NCI-H774 (cell line): ENCODE results near the gene TCERG1.
A peak's percentile ranks its signal among the peaks of the same experiment; 100 is the strongest.
"Not testable (repeated sequence)": the region's sequence is repeated elsewhere in the genome, so short reads cannot be mapped to it uniquely, and the experiment has no call there.

Experiments used
- DNase-seq: peaks from one replicate; lab custom pipeline; 2025; lab: John Stamatoyannopoulos, UW

TCERG1 gene

DNA sequence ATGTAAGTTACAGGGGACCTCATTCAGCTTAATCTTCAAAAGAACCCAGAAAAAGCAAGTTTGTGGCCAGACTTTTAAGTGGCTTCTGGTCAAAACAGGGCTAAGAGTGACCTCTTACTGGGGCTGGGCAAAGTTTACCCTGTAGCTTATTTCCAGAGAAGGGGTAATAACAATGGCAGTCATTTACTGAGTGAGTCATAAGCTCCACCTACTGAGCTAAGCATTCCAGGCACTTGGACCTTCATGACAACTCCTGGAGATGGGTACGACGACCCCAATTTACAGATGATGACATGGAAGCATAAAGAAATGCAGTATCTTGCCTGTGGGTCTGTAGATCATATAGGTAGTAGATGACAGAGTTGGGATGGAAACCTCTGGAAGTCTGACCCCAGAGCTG is 73.6 kb downstream of the TCERG1 start:
- peak; percentile 1 for DNase-seq

DNA sequence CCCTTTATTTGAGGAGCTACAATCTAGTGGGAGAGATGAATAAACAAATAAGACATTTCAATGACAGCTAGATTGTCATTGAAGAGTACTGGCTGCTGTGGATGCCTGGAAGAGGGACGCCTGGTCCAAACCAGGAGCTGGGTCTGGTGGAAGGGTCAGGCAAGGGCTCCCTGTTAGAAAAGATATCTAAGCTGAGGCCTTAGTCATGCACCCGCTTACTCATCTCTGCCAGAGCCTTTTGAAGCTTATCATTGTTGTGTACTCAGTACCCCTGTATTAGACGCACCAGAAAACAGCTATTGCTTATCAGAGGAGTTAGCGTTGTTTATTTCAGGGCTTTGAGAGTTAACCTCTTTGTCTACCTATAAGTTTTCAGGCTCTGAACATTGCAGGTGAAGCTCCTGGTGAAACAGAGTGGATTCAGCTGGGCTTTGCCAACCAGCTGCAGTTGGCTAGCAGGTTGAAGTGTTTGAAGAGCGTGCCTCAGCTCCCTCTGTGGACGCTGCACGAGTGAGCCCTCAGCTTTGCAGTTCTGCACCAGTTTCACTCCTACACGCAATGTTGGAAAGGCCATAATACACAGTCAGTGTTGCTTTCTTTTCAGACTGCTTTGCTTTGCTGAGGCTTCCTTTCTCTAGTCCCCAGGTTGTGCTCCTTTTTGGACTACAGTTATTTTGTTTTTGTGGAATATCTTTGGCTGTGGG is 74.4 kb downstream of the TCERG1 start:
- DNase-seq: peak; percentile 78

GRCh38 chr5:146523698-146524097 is 76.6 kb downstream of the TCERG1 start:
- no peak for DNase-seq

DNA sequence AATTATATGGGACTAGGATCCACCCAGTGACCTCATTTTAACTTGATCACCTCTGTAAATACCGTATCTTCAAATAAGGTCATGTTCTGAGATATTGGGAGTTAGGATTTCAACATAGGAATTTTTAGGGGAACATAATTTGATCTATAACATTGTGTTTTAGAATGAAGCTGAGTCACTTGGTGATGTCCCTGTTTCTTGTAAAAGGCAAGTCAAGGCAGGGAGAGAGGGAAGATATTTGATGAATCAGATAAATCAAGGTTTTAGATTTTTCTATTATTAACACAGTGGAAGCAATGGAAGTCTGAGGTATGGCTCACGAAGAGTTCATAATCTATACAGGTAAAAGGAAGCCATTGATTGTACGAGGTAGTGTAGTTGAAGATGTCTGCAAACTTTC is 80.7 kb downstream of the TCERG1 start:
- no peak for DNase-seq

- no peak for DNase-seq
Measured at GRCh38 chr5:146528236-146528635, 81.1 kb downstream of the TCERG1 start.

DNA sequence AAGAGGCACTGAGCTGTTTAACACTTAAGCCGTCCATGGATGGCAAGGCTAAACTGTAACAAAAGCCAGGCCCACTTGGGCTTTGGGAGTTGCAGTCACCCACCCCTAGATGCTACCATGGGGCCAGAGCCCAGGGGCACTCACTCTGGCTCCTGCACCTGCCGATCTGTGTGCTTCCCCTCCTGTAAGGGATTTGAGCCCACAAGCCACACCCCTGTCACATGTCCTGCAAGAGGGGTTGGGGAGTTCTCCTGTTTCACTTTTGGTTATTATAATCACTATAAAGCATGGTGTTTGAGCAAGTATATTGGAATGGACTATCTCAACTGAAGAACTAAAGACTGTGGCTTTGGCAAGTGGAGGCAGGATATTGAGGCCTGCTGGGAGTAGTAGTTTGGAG is 82.9 kb downstream of the TCERG1 start:
- no peak for DNase-seq

GRCh38 chr5:146533260-146533857 is 86.2 kb downstream of the TCERG1 start:
- peak; percentile 68 for DNase-seq

DNA sequence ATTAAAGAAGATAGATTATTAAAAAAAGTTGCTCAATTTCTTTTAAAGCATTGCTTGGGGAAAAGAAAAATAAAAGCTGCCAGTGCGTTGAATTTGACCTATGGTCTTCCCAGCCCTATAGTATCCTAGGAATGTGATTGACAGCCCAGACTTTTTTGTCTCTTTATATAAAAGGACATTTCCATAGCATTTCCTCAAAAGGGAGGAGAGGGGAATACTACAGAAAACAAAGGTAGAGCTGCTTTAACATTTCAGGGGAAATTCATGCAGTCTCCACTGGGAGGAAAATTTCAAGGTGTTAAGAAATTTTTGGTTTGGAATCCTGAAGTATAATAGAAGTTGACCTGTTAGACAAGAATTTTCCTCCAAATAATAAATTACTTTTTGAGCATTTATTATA is 86.7 kb downstream of the TCERG1 start:
- DNase-seq: no peak

GRCh38 chr5:146538432-146538831 is 91.3 kb downstream of the TCERG1 start:
- no peak for DNase-seq

DNA sequence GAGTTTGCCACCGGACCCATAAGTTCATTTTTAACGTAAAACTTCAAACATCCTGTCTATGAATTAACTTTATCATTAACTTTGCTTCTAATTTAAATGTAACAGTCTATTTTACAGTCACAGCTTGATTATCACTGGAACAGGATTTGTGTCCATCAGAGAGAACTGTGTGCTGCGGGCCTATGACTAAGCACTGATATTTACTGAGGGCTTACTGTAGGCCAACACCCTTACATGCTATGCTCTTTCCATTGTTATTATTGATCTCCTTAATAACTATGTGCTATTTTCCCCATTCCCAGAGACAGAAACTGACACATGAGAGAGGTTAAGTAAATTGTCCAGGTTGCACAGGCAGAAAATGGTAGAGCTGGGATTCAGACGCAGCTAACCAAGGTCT is 92.8 kb downstream of the TCERG1 start:
- DNase-seq: no peak

- no peak for DNase-seq
Measured at GRCh38 chr5:146540414-146540813, 93.3 kb downstream of the TCERG1 start.

- DNase-seq: peak; percentile 59
Measured at GRCh38 chr5:146541958-146542849, 95.1 kb downstream of the TCERG1 start.

GRCh38 chr5:146544232-146544631 is 97.1 kb downstream of the TCERG1 start:
- no peak for DNase-seq

DNA sequence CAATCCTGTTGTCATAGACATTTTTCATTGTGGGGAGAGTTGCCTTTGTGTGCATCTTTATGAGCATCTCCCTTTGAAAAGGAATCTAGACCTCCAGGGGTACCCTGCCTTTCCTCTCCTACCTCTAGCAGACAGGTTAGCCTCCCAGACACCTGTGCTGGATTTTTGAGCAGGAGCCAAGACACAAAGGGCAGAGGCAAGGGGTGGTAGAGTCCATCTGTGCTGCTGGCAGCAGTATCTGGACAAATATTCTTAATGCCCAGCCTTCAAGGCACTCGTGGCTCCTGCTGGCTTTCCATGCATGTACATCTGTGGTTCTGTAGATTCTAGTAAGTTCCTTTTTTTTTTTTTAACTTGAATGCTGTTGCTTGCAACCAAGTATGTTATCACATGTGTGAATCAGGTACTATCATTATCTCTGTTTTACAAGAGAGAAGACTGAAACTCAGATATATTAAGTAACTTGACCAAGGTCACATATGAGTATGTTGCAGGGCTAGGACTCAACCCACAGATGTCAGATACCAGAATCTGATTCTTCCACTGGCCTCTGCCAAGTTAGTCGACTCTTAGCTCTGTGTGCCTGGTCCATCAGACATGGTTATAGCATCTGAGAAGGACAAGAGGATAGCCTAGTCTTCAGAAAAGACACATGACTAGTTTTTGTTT is 101.8 kb downstream of the TCERG1 start:
- DNase-seq: no peak

GRCh38 chr5:146549615-146550014 is 102.5 kb downstream of the TCERG1 start:
- DNase-seq: no peak

GRCh38 chr5:146553446-146553845 is 106.3 kb downstream of the TCERG1 start:
- no peak for DNase-seq

GRCh38 chr5:146556884-146557283 is 109.8 kb downstream of the TCERG1 start:
- not testable (repeated sequence) for DNase-seq

DNA sequence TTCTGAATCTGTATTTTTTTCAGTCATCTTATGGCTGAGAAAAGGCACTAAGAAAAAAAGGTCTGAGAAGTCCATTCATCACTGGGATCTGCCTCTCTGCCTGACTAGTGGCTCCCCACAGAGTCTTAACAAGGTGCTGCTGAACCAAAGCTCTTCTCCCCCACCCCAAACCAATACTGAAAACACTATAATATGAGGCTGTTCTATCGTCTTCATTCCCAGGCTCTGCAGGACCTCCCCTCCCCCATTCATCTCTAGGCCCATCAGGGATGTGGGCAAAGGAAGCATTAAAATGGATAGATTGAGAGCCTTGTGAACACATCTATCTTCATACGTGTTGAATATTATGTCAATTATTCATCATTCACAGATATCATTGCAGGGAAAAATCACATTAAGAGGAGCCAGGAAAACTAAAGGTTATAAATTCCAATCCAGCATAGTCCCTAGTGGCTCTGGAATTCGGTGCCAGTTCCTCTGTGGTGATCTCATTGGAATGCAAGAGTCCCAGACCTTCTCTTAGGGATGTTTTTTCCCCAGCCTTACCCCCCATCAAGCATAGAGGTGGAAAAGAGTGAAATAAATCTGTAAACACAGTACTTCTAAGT is 113.2 kb downstream of the TCERG1 start:
- no peak for DNase-seq
